HepG2 (cell line): Measurements from ENCODE around the gene CRYBA2. TPM values are rescaled to one million over a fixed set of nuclear protein-coding genes. Genes with fewer than 3 reads are reported as not detected.

Experiments
- ATAC-seq: fragments of 200-7000 bp; cut with Tn5 transposase; 3 replicates; pipeline ENCODE4 v1.9.1; 2020; ENCODE audit warnings: mild to moderate bottlenecking, moderate library complexity
- BruUV-seq: library from RNA; stranded (reverse); fragments of 400-500 nt; replicated peaks from 2 replicates; lab custom pipeline; 2021; lab: Mats Ljungman, UMichigan
- CTCF ChIA-PET: fragments of 300-600 bp; formaldehyde crosslinking; extraction: SDS; loops from one replicate; lab custom pipeline; 2021; ENCODE audit warnings: low total read pairs, inconsistent platforms, low intra/inter-chr PET ratio; lab: Yijun Ruan, JAX
- POLR2A ChIA-PET: fragments of 350-600 bp; sonication (Branson Sonifier 250); formaldehyde crosslinking; loops from one replicate; lab custom pipeline; 2020; ENCODE audit warnings: antibody characterized with exemption, inconsistent platforms; lab: Yijun Ruan, JAX
- DNase-seq: peaks from one replicate; pipeline ENCODE4 v3.0.0-alpha.2; 2015; ENCODE audit warnings: low spot score
- FAIRE-seq: peaks from 3 replicates; lab custom pipeline; 2011; peaks lifted over from hg19 to GRCh38; lab: Jason Lieb, UNC
- H2AFZ ChIP-seq: one replicate; pipeline ENCODE4 v1.6.1; 2011; ENCODE audit warnings: low read length, inconsistent platforms
- H3K27ac ChIP-seq: fragments of 300-600 bp; 3 replicates; pipeline ENCODE4 v1.8.0; 2011; ENCODE audit warnings: mixed run types, mild to moderate bottlenecking, mixed read lengths, low read length, inconsistent platforms; ENCODE audit not compliant: insufficient read depth; ENCODE audit errors: extremely low read length
- H3K27me3 ChIP-seq, 2 experiments: fragments of 200-600 bp in 1 of 2; 2 replicates in 1 of 2; 3 replicates in 1 of 2; pipeline versions ENCODE4 v1.6.0 to v1.8.0; 2011; ENCODE audit warnings: low read length in 2 of 2, mild to moderate bottlenecking in 2 of 2, moderate library complexity in 2 of 2, inconsistent platforms in 1 of 2; ENCODE audit not compliant: insufficient read depth in 2 of 2, control insufficient read depth in 1 of 2
- H3K36me3 ChIP-seq, 2 experiments: fragments of 200-600 bp in 1 of 2; replicated peaks in 1 of 2; 2 replicates in 1 of 2; 3 replicates in 1 of 2; pipeline versions ENCODE4 v1.5.1 to v1.8.0; 2011; ENCODE audit warnings: low read length in 2 of 2, inconsistent platforms in 1 of 2; ENCODE audit not compliant: insufficient read depth in 2 of 2, control insufficient read depth in 1 of 2
- H3K4me1 ChIP-seq: 2 replicates; pipeline ENCODE4 v1.5.1; 2012; ENCODE audit warnings: low read length, inconsistent platforms; ENCODE audit not compliant: insufficient read depth
- H3K4me2 ChIP-seq: 2 replicates; pipeline ENCODE4 v1.6.0; 2011; ENCODE audit warnings: low read depth, low read length, inconsistent platforms
- H3K4me3 ChIP-seq, 3 experiments: fragments of 200-600 bp in 1 of 3; sonication (generic), shearing (Covaris generic) in 1 of 3; replicated peaks in 1 of 3; 2 replicates each; pipeline ENCODE4 v1.5.1; 2011 to 2016; ENCODE audit warnings: low read length in 3 of 3, inconsistent platforms in 2 of 3, low read depth in 2 of 3, mild to moderate bottlenecking in 2 of 3, control low read depth in 1 of 3, mixed read lengths in 1 of 3; ENCODE audit not compliant: insufficient read depth in 1 of 3
- H3K79me2 ChIP-seq: one replicate; pipeline ENCODE4 v1.6.1; 2011; ENCODE audit warnings: low read length, inconsistent platforms; ENCODE audit not compliant: insufficient read depth
- H3K9ac ChIP-seq: 2 replicates; pipeline ENCODE4 v1.6.0; 2011; ENCODE audit warnings: mild to moderate bottlenecking, low read depth, low read length, inconsistent platforms; ENCODE audit not compliant: insufficient read depth
- H3K9me3 ChIP-seq: 2 replicates; pipeline ENCODE4 v1.5.1; 2012; ENCODE audit warnings: mild to moderate bottlenecking, low read length
- H4K20me1 ChIP-seq: 2 replicates; pipeline ENCODE4 v1.6.0; 2011; ENCODE audit warnings: inconsistent platforms, mild to moderate bottlenecking, low read length, moderate library complexity; ENCODE audit not compliant: insufficient read depth
- ETV6 ChIP-seq: sonication (generic); formaldehyde crosslinking; conservative IDR thresholded peaks from 2 replicates; pipeline ENCODE4 v1.4.0; 2020; ENCODE audit warnings: missing genetic modification reagents
- RARA ChIP-seq: IDR thresholded peaks from 2 replicates; pipeline ENCODE4 v1.6.1; 2016; ENCODE audit warnings: missing genetic modification reagents, missing compliant biosample characterization
- TAF1 ChIP-seq: sonication (generic); formaldehyde crosslinking; IDR thresholded peaks from 2 replicates; pipeline ENCODE4 v1.4.0; 2020; ENCODE audit warnings: missing genetic modification reagents
- ZNF441 ChIP-seq: sonication (generic); formaldehyde crosslinking; IDR thresholded peaks from 2 replicates; pipeline ENCODE4 v1.7.0; 2021; ENCODE audit warnings: missing genetic modification reagents, borderline replicate concordance
- ZNF446 ChIP-seq: sonication (generic); formaldehyde crosslinking; IDR thresholded peaks from 2 replicates; pipeline ENCODE4 v1.5.0; 2020; ENCODE audit warnings: mild to moderate bottlenecking, missing genetic modification reagents
- ZNF615 ChIP-seq: sonication (generic); formaldehyde crosslinking; IDR thresholded peaks from 2 replicates; pipeline ENCODE4 v1.5.0; 2020; ENCODE audit warnings: mild to moderate bottlenecking, missing genetic modification reagents, borderline replicate concordance
- WGBS: methylation state at CpG from one replicate; pipeline ENCODE4 v1.1.6; 2017; ENCODE audit warnings: low lambda C conversion rate; 5-methylcytosine and 5-hydroxymethylcytosine counted together
- in situ Hi-C: cut with HindIII; loops from 2 replicates; pipeline ENCODE4 v1.10.0; 2017; ENCODE audit warnings: low pct_unique_long_range_greater_than_20kb; ENCODE audit not compliant: extremely low pct_ligation_motif_present
- intact Hi-C: fragments of 100-400 bp; cut with micrococcal nuclease; formaldehyde crosslinking; loops from one replicate; pipeline ENCODE4 v1.10.0; 2022; ENCODE audit not compliant: unreplicated experiment
- polyA plus RNA-seq, 8 experiments: library from polyadenylated mRNA; depleted of rRNA in 3 of 8; stranded (reverse) in 7 of 8; unstranded in 1 of 8; fragments of >200 nt; fragmentation: Illumina TruSeq in 4 of 8; extraction: Trizol in 4 of 8; gene quantifications; 2 replicates each; pipeline versions ENCODE4 v1.2.1 to v1.2.3, GENCODE V29; 2011 to 2016; ENCODE audit warnings: low read depth in 4 of 8, missing spikeins in 1 of 8, mixed read lengths in 1 of 8; ENCODE audit not compliant: insufficient read depth in 1 of 8
- total RNA-seq, 5 experiments: library from RNA; depleted of rRNA; stranded (reverse); fragments of >200 nt; fragmentation: Illumina TruSeq; extraction: Trizol; gene quantifications; 2 replicates each; pipeline ENCODE4 v1.2.3, GENCODE V29; 2016; ENCODE audit warnings: low read depth in 1 of 5
- TF ChIP-seq, protein P1 (sequence below): sonication (generic); formaldehyde crosslinking; IDR thresholded peaks from 2 replicates; pipeline ENCODE4 v1.4.0; 2020; ENCODE audit warnings: missing genetic modification reagents
- TF ChIP-seq, protein P2 (sequence below): sonication (generic); formaldehyde crosslinking; IDR thresholded peaks from one replicate; pipeline ENCODE4 v1.5.1; 2020; ENCODE audit warnings: mild to moderate bottlenecking, missing genetic modification reagents; ENCODE audit errors: not compliant biosample characterization
- TF ChIP-seq, protein P3 (sequence below): sonication (generic); formaldehyde crosslinking; IDR thresholded peaks from 2 replicates; pipeline ENCODE4 v1.4.0; 2020; ENCODE audit warnings: missing genetic modification reagents, mild to moderate bottlenecking, borderline replicate concordance
- TF ChIP-seq, protein P4 (sequence below): sonication (generic); formaldehyde crosslinking; conservative IDR thresholded peaks from 2 replicates; pipeline ENCODE4 v1.4.0; 2020; ENCODE audit warnings: missing genetic modification reagents
- TF ChIP-seq, protein P5 (sequence below): sonication (generic); formaldehyde crosslinking; IDR thresholded peaks from 2 replicates; pipeline ENCODE4 v1.4.0; 2020; ENCODE audit warnings: low read depth, mild to moderate bottlenecking, missing genetic modification reagents

The CRYBA2 gene
- total and polyA plus RNA-seq, 2 of the 13 experiments (the other 11 are each of a cell fraction or from before 2014, with no cell fraction given): not detected

DNA sequence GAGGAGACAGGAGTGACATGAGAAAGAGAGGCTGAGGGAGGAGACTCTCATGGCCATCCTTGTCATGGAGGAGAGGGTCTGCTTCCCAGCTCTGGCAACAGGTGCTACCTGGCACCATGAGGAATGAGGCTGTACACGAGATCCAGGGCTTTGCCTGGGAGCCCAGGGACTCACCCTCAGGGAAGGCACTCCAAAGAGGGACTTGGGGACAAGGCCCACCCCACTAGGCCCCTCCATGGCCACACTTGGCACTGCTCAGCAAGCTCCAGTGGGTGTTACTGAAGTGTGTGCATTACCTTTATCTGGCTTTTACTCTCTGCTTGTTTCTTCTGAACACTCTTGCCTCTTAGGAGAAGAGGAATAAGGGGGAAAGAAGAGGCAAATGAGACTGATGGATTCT lies 45.4 kb upstream of the CRYBA2 start:
- ChIA-PET CTCF (no interaction called here), POLR2A (no interaction called here)
- BruUV-seq: no TSS peak
- ATAC-seq: no peak; the same call in 2 of the 3 replicates
- intact Hi-C loops (no loop called here), in situ Hi-C loops (no loop called here)
- peaks cover 9% of the 10 kb centered on the region; the same call in 1 of the 2 replicates for H4K20me1 ChIP-seq
- no peak overlapping the region for H3K27ac ChIP-seq
- DNase-seq: no peak
- no peak for FAIRE-seq
- H3K4me2 ChIP-seq: no peak overlapping the region
- no peaks in the 10 kb centered on the region for H3K79me2 ChIP-seq
- H3K9me3 ChIP-seq: no peaks in the 10 kb centered on the region
- no CpG with 5 or more reads among the region's 1 CpG for WGBS
- H3K4me3 ChIP-seq: no peak overlapping the region
- peaks cover 5 to 46% of the 10 kb centered on the region in 2 experiments; a peak in 4 of 5 replicates for H3K27me3 ChIP-seq
- H3K9ac ChIP-seq: no peak overlapping the region
- no peak overlapping the region for H2AFZ ChIP-seq
- H3K4me1 ChIP-seq: peaks cover 25% of the 10 kb centered on the region
- no peaks in the 10 kb centered on the region for H3K36me3 ChIP-seq
- TF ChIP-seq ETV6 (CRISPR knock-in tag): no peak
- TF ChIP-seq, protein P1, sequence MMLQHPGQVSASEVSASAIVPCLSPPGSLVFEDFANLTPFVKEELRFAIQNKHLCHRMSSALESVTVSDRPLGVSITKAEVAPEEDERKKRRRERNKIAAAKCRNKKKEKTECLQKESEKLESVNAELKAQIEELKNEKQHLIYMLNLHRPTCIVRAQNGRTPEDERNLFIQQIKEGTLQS (CRISPR knock-in tag): no peak
- no peak for TF ChIP-seq ZNF615 (CRISPR knock-in tag)
- TF ChIP-seq, protein P2, sequence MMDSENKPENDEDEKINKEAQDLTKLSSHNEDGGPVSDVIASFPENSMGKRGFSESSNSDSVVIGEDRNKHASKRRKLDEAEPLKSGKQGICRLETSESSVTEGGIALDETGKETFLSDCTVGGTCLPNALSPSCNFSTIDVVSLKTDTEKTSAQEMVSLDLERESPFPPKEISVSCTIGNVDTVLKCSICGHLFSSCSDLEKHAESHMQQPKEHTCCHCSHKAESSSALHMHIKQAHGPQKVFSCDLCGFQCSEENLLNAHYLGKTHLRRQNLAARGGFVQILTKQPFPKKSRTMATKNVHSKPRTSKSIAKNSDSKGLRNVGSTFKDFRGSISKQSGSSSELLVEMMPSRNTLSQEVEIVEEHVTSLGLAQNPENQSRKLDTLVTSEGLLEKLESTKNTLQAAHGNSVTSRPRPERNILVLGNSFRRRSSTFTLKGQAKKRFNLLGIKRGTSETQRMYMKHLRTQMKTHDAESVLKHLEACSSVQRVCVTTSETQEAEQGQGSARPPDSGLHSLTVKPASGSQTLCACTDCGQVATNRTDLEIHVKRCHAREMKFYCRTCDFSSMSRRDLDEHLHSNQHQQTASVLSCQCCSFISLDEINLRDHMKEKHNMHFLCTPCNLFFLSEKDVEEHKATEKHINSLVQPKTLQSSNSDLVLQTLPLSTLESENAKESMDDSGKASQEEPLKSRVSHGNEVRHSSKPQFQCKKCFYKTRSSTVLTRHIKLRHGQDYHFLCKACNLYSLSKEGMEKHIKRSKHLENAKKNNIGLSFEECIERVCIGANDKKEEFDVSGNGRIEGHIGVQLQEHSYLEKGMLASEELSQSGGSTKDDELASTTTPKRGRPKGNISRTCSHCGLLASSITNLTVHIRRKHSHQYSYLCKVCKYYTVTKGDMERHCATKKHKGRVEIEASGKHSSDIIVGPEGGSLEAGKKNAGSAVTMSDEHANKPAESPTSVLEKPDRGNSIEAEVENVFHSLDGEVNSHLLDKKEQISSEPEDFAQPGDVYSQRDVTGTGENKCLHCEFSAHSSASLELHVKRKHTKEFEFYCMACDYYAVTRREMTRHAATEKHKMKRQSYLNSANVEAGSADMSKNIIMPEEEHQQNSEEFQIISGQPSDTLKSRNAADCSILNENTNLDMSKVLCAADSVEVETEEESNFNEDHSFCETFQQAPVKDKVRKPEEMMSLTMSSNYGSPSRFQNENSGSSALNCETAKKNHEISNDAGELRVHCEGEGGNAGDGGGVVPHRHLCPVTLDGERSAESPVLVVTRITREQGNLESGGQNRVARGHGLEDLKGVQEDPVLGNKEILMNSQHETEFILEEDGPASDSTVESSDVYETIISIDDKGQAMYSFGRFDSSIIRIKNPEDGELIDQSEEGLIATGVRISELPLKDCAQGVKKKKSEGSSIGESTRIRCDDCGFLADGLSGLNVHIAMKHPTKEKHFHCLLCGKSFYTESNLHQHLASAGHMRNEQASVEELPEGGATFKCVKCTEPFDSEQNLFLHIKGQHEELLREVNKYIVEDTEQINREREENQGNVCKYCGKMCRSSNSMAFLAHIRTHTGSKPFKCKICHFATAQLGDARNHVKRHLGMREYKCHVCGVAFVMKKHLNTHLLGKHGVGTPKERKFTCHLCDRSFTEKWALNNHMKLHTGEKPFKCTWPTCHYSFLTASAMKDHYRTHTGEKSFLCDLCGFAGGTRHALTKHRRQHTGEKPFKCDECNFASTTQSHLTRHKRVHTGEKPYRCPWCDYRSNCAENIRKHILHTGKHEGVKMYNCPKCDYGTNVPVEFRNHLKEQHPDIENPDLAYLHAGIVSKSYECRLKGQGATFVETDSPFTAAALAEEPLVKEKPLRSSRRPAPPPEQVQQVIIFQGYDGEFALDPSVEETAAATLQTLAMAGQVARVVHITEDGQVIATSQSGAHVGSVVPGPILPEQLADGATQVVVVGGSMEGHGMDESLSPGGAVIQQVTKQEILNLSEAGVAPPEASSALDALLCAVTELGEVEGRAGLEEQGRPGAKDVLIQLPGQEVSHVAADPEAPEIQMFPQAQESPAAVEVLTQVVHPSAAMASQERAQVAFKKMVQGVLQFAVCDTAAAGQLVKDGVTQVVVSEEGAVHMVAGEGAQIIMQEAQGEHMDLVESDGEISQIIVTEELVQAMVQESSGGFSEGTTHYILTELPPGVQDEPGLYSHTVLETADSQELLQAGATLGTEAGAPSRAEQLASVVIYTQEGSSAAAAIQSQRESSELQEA: no peak
- no peak for TF ChIP-seq RARA (CRISPR knock-in tag)
- TF ChIP-seq, protein P3, sequence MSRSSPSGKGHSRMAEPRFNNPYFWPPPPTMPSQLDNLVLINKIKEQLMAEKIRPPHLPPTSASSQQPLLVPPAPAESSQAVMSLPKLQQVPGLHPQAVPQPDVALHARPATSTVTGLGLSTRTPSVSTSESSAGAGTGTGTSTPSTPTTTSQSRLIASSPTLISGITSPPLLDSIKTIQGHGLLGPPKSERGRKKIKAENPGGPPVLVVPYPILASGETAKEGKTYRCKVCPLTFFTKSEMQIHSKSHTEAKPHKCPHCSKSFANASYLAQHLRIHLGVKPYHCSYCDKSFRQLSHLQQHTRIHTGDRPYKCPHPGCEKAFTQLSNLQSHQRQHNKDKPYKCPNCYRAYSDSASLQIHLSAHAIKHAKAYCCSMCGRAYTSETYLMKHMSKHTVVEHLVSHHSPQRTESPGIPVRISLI (CRISPR knock-in tag): no peak
- TF ChIP-seq, protein P4, sequence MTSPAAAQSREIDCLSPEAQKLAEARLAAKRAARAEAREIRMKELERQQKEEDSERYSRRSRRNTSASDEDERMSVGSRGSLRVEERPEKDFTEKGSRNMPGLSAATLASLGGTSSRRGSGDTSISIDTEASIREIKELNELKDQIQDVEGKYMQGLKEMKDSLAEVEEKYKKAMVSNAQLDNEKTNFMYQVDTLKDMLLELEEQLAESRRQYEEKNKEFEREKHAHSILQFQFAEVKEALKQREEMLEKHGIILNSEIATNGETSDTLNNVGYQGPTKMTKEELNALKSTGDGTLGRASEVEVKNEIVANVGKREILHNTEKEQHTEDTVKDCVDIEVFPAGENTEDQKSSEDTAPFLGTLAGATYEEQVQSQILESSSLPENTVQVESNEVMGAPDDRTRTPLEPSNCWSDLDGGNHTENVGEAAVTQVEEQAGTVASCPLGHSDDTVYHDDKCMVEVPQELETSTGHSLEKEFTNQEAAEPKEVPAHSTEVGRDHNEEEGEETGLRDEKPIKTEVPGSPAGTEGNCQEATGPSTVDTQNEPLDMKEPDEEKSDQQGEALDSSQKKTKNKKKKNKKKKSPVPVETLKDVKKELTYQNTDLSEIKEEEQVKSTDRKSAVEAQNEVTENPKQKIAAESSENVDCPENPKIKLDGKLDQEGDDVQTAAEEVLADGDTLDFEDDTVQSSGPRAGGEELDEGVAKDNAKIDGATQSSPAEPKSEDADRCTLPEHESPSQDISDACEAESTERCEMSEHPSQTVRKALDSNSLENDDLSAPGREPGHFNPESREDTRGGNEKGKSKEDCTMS (CRISPR knock-in tag): no peak
- no peak for TF ChIP-seq ZNF446 (CRISPR knock-in tag)
- TF ChIP-seq TAF1 (CRISPR knock-in tag): no peak
- TF ChIP-seq ZNF441 (CRISPR knock-in tag): no peak
- TF ChIP-seq, protein P5, sequence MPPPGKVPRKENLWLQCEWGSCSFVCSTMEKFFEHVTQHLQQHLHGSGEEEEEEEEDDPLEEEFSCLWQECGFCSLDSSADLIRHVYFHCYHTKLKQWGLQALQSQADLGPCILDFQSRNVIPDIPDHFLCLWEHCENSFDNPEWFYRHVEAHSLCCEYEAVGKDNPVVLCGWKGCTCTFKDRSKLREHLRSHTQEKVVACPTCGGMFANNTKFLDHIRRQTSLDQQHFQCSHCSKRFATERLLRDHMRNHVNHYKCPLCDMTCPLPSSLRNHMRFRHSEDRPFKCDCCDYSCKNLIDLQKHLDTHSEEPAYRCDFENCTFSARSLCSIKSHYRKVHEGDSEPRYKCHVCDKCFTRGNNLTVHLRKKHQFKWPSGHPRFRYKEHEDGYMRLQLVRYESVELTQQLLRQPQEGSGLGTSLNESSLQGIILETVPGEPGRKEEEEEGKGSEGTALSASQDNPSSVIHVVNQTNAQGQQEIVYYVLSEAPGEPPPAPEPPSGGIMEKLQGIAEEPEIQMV: no peak
